GM12864 (cell line): ENCODE data around the gene AFF3.

Experiments
- DNase-seq: peaks from one replicate; pipeline ENCODE4 v3.0.0-alpha.2; 2011; ENCODE audit warnings: low read depth
- H3K4me3 ChIP-seq: 2 replicates; pipeline ENCODE4 v1.5.1; 2011; ENCODE audit warnings: mild to moderate bottlenecking, low read depth, low read length, control low read depth
- CTCF ChIP-seq: IDR thresholded peaks from 2 replicates; pipeline ENCODE4 v1.5.1; 2011; ENCODE audit warnings: low read depth, mild to moderate bottlenecking, moderate library complexity, low read length, control low read depth, inconsistent platforms; ENCODE audit errors: missing control alignments

AFF3 gene

DNA sequence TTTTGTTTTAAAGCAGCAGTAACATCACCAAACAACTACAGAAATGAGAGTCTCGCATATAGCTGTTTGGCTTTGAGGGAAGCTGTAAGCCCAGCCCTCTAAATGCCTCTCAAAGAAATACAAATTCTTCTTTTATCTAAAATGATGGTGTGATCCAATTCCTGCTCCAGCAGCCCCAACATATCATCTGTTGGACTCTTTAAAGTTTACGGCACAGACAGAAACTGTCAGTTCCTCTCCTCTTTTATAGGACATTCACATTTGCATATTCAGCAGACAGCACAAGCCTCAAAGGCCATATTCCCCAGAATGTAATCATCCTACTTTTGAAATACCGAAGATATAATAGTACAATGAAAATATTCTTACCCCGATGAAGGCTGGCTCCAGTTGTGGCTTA is 435.7 kb downstream of the AFF3 start:
- no peak overlapping the region for H3K4me3 ChIP-seq
- TF ChIP-seq CTCF, result no peak
- no peak for DNase-seq

DNA sequence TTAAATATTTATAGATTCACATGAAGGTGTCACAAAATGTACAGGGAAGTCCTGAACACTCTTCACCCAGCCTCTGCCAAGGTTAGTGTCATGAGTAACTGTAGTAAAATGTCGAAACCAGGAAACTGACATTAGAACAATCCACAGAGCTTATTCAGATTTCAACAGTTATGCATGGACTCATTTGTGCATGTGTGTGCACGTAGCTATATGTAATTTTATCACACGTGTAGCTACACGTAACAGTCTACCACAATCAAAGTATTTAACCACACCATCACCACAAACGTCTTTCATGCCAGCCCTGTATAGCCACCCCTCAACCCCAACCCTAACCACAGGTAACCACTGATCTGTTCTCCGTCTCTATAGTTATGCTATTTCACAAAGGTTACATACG is 440.9 kb downstream of the AFF3 start:
- no peak overlapping the region for H3K4me3 ChIP-seq
- no peak for TF ChIP-seq CTCF
- no peak for DNase-seq

- TF ChIP-seq CTCF, result no peak
- H3K4me3 ChIP-seq, result no peak overlapping the region
- DNase-seq, result no peak
These were observed 441.6 kb downstream of the AFF3 start for GRCh38 chr2:99700482-99701398.

- no peak overlapping the region for H3K4me3 ChIP-seq
- TF ChIP-seq CTCF, result no peak
- DNase-seq, result no peak
These were observed 443.5 kb downstream of the AFF3 start for GRCh38 chr2:99698896-99699295.

DNA sequence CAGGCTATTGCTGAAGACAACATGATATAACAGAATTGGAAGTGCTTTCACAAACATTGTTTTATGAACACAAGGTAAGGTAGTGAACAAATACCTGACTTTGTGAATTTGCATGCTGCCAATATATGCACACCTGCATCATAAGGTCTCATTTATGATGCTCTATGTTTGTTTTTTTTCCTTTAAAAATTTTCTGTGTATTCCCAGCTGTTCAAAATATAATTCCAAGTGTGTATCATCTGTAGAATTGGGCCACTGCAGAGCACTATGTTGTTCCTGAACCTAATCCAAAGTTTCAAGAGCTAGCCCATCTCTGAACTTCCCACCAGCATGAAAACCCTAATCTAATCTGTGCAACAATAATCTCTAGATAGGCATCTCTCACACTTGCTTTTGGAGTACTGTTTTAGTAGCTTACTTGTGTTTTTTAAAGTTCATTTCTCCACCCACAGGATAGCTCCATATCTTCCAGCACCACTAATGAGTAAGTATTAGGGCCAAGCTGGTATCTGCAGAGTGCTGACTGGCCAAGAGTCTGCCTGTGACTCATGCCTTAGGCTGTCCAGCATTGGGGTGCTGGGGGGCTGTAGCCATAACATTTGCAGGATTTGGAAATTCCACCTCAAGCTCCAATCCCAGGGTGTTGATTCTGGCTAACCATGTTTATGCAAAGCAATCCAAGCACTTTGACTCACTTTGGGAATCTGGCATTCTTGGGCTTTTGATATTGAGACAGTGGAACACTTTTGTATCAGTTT is 444.4 kb downstream of the AFF3 start:
- no peak for DNase-seq
- no peak overlapping the region for H3K4me3 ChIP-seq
- no peak for TF ChIP-seq CTCF

DNA sequence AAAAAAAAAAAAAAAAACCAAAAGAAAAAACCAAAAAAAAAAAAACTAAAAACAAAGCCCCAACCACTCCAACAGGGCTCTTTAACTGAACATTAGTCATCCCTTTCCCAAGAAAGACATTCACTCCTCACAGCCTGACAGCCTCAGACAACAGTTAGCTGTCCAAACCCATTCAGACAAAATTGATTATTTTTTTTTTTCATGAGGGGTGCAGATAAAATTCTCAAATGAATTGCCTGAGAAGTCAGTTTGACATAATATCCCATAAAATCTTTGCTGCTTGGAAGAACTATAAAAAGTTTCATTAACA is 446.5 kb downstream of the AFF3 start:
- no peak overlapping the region for H3K4me3 ChIP-seq
- no peak for TF ChIP-seq CTCF
- no peak for DNase-seq
